NCI-H2107 treated with DMSO at 0.1 percent for 48 hours (cell line): ENCODE data around the gene AGRP.
"Not testable (repeated sequence)": the region's sequence is repeated elsewhere in the genome, so short reads cannot be mapped to it uniquely, and the experiment has no call there.

Source experiments
- DNase-seq: peaks from one replicate; lab custom pipeline; 2025; ENCODE audit not compliant: unreplicated experiment; lab: John Stamatoyannopoulos, UW

The AGRP gene

GRCh38 chr16:67504031-67505021 is 21.0 kb upstream of the AGRP start:
- DNase-seq: no peak

- no peak for DNase-seq
Observed at GRCh38 chr16:67499106-67499505, 15.8 kb upstream of the AGRP start.

- no peak for DNase-seq
Observed at GRCh38 chr16:67490335-67491096, 7.2 kb upstream of the AGRP start.

GRCh38 chr16:67489401-67490083 is 6.2 kb upstream of the AGRP start:
- DNase-seq: no peak

GRCh38 chr16:67487561-67487960 is 4.2 kb upstream of the AGRP start:
- DNase-seq: not testable (repeated sequence)

GRCh38 chr16:67486805-67487204 is 3.5 kb upstream of the AGRP start:
- DNase-seq: no peak

GRCh38 chr16:67483731-67484525 is 581 bp upstream of the AGRP start:
- DNase-seq: no peak

GRCh38 chr16:67482233-67482924 is 968 bp downstream of the AGRP start:
- DNase-seq: no peak

GRCh38 chr16:67481561-67482232 is 1.6 kb downstream of the AGRP start:
- DNase-seq: peak; percentile 63

GRCh38 chr16:67480833-67481560 is 2.4 kb downstream of the AGRP start, which contains the start of gene ATP6V0D1:
Gene ATP6V0D1, minus strand, starts transcription at chr16:67481157. Its CDS starts 71 bp downstream, at chr16:67481086.
- peak; percentile 83 for DNase-seq

- no peak for DNase-seq
Observed at GRCh38 chr16:67477960-67478554, 5.3 kb downstream of the AGRP start.

GRCh38 chr16:67474551-67475455 is 8.5 kb downstream of the AGRP start:
- DNase-seq: no peak

GRCh38 chr16:67471758-67472384 is 11.5 kb downstream of the AGRP start:
- DNase-seq: no peak

GRCh38 chr16:67470359-67470758 is 13.0 kb downstream of the AGRP start:
- DNase-seq: no peak

GRCh38 chr16:67468731-67469130 is 14.6 kb downstream of the AGRP start:
- no peak for DNase-seq

GRCh38 chr16:67466581-67466980 is 16.8 kb downstream of the AGRP start:
- DNase-seq: no peak

- DNase-seq: no peak
Observed at GRCh38 chr16:67464565-67464964, 18.8 kb downstream of the AGRP start.
